Neuron (in vitro differentiated cells): ENCODE measurements around the gene P4HA1.

Experiments used
- H2AFZ ChIP-seq: one replicate; pipeline ENCODE4 v1.6.1; 2013; ENCODE audit warnings: low read depth, mild to moderate bottlenecking, inconsistent platforms, low read length, moderate library complexity
- H3K27me3 ChIP-seq: one replicate; pipeline ENCODE4 v1.6.1; 2013; ENCODE audit warnings: low read length; ENCODE audit not compliant: insufficient read depth
- H3K36me3 ChIP-seq: one replicate; pipeline ENCODE4 v1.6.1; 2013; ENCODE audit warnings: low read length; ENCODE audit not compliant: insufficient read depth
- H3K4me1 ChIP-seq: one replicate; pipeline ENCODE4 v1.6.1; 2013; ENCODE audit warnings: low read length; ENCODE audit not compliant: insufficient read depth
- H3K4me3 ChIP-seq: 2 replicates; pipeline ENCODE4 v1.5.1; 2013; ENCODE audit warnings: mild to moderate bottlenecking, low read length, moderate library complexity
- H3K9me3 ChIP-seq: one replicate; pipeline ENCODE4 v1.6.1; 2013; ENCODE audit warnings: low read length

The P4HA1 gene

GRCh38 chr10:73096449-73097304 lies at the start of gene P4HA1:
P4HA1 (minus strand) TSS chr10:73096866; CDS start chr10:73074883, 21,983 bp downstream.
- no peaks in the 10 kb centered on the region for H3K9me3 ChIP-seq
- no peaks in the 10 kb centered on the region for H3K27me3 ChIP-seq
- H2AFZ ChIP-seq: peak within 1 kb of the TSS; percentile 66
- H3K36me3 ChIP-seq: peaks cover 3% of the 10 kb centered on the region
- peak within 1 kb of the TSS; percentile 73 for H3K4me3 ChIP-seq
- peaks cover 12% of the 10 kb centered on the region for H3K4me1 ChIP-seq

- H3K4me3 ChIP-seq: no peak overlapping the region
- H3K27me3 ChIP-seq: no peaks in the 10 kb centered on the region
- peaks cover 67% of the 10 kb centered on the region for H3K36me3 ChIP-seq
- H3K4me1 ChIP-seq: no peaks in the 10 kb centered on the region
- H3K9me3 ChIP-seq: no peaks in the 10 kb centered on the region
- H2AFZ ChIP-seq: no peak overlapping the region
Measured at GRCh38 chr10:73141603-73142002, 44.9 kb upstream of the P4HA1 start.

- Histone ChIP-seq H3K4me3 (no peak overlapping the region), H3K36me3 (peaks cover 71% of the 10 kb centered on the region), H3K27me3 (no peaks in the 10 kb centered on the region), H2AFZ (no peak overlapping the region), H3K9me3 (no peaks in the 10 kb centered on the region), H3K4me1 (no peaks in the 10 kb centered on the region)
Measured at GRCh38 chr10:73139251-73139650, 42.6 kb upstream of the P4HA1 start.

GRCh38 chr10:73136627-73137026 lies 40.0 kb upstream of the P4HA1 start:
- no peaks in the 10 kb centered on the region for H3K4me1 ChIP-seq
- no peaks in the 10 kb centered on the region for H3K27me3 ChIP-seq
- no peak overlapping the region for H3K4me3 ChIP-seq
- H3K9me3 ChIP-seq: no peaks in the 10 kb centered on the region
- H2AFZ ChIP-seq: no peak overlapping the region
- H3K36me3 ChIP-seq: peaks cover 80% of the 10 kb centered on the region

- H3K4me1 ChIP-seq: no peaks in the 10 kb centered on the region
- no peaks in the 10 kb centered on the region for H3K9me3 ChIP-seq
- H3K27me3 ChIP-seq: no peaks in the 10 kb centered on the region
- no peak overlapping the region for H3K4me3 ChIP-seq
- H2AFZ ChIP-seq: no peak overlapping the region
- peaks cover 82% of the 10 kb centered on the region for H3K36me3 ChIP-seq
Measured at GRCh38 chr10:73134727-73135126, 38.1 kb upstream of the P4HA1 start.

GRCh38 chr10:73131913-73132686 lies 35.4 kb upstream of the P4HA1 start:
- Histone ChIP-seq H3K4me3 (no peak overlapping the region), H3K9me3 (no peaks in the 10 kb centered on the region), H3K27me3 (no peaks in the 10 kb centered on the region), H3K4me1 (no peaks in the 10 kb centered on the region), H2AFZ (no peak overlapping the region), H3K36me3 (peaks cover 70% of the 10 kb centered on the region)

- no peaks in the 10 kb centered on the region for H3K9me3 ChIP-seq
- H2AFZ ChIP-seq: no peak overlapping the region
- peaks cover 68% of the 10 kb centered on the region for H3K36me3 ChIP-seq
- no peak overlapping the region for H3K4me3 ChIP-seq
- H3K4me1 ChIP-seq: no peaks in the 10 kb centered on the region
- no peaks in the 10 kb centered on the region for H3K27me3 ChIP-seq
Measured at GRCh38 chr10:73131301-73131700, 34.6 kb upstream of the P4HA1 start.

GRCh38 chr10:73126343-73126742 lies 29.7 kb upstream of the P4HA1 start:
- H3K36me3 ChIP-seq: peaks cover 44% of the 10 kb centered on the region
- H3K27me3 ChIP-seq: no peaks in the 10 kb centered on the region
- H3K9me3 ChIP-seq: no peaks in the 10 kb centered on the region
- H3K4me1 ChIP-seq: no peaks in the 10 kb centered on the region
- H3K4me3 ChIP-seq: no peak overlapping the region
- no peak overlapping the region for H2AFZ ChIP-seq

GRCh38 chr10:73119952-73120351 lies 23.3 kb upstream of the P4HA1 start:
- Histone ChIP-seq H3K4me3 (no peak overlapping the region), H3K27me3 (no peaks in the 10 kb centered on the region), H3K9me3 (no peaks in the 10 kb centered on the region), H3K36me3 (peaks cover 17% of the 10 kb centered on the region), H2AFZ (no peak overlapping the region), H3K4me1 (peaks cover 1% of the 10 kb centered on the region)

- Histone ChIP-seq H2AFZ (no peak overlapping the region), H3K9me3 (no peaks in the 10 kb centered on the region), H3K4me1 (peaks cover 1% of the 10 kb centered on the region), H3K36me3 (peaks cover 16% of the 10 kb centered on the region), H3K4me3 (no peak overlapping the region), H3K27me3 (no peaks in the 10 kb centered on the region)
Measured at GRCh38 chr10:73119457-73119856, 22.8 kb upstream of the P4HA1 start.

GRCh38 chr10:73117976-73118743 lies 21.5 kb upstream of the P4HA1 start:
- peaks cover 6% of the 10 kb centered on the region for H3K36me3 ChIP-seq
- H3K4me1 ChIP-seq: peaks cover 1% of the 10 kb centered on the region
- no peak overlapping the region for H2AFZ ChIP-seq
- no peaks in the 10 kb centered on the region for H3K27me3 ChIP-seq
- no peak overlapping the region for H3K4me3 ChIP-seq
- H3K9me3 ChIP-seq: no peaks in the 10 kb centered on the region

GRCh38 chr10:73116017-73116416 lies 19.4 kb upstream of the P4HA1 start:
- Histone ChIP-seq H3K27me3 (no peaks in the 10 kb centered on the region), H3K4me1 (peaks cover 1% of the 10 kb centered on the region), H3K9me3 (no peaks in the 10 kb centered on the region), H3K36me3 (peaks cover 6% of the 10 kb centered on the region), H3K4me3 (no peak overlapping the region), H2AFZ (no peak overlapping the region)

- peaks cover 5% of the 10 kb centered on the region for H3K9me3 ChIP-seq
- H3K4me3 ChIP-seq: no peak overlapping the region
- H2AFZ ChIP-seq: no peak overlapping the region
- no peaks in the 10 kb centered on the region for H3K27me3 ChIP-seq
- H3K4me1 ChIP-seq: peaks cover 1% of the 10 kb centered on the region
- H3K36me3 ChIP-seq: peaks cover 19% of the 10 kb centered on the region
Measured at GRCh38 chr10:73113551-73113950, 16.9 kb upstream of the P4HA1 start.
